Activated T-cell treated with anti-CD3 and anti-CD28 coated beads for 4 hours (primary cell): ENCODE results near the gene RUNX2.

Source experiments
- DNase-seq: peaks from one replicate; pipeline ENCODE4 v3.0.0-alpha.2; 2020

RUNX2 gene

GRCh38 chr6:45630314-45630713, 302.2 kb downstream of the RUNX2 start:
- DNase-seq, result no peak

DNA sequence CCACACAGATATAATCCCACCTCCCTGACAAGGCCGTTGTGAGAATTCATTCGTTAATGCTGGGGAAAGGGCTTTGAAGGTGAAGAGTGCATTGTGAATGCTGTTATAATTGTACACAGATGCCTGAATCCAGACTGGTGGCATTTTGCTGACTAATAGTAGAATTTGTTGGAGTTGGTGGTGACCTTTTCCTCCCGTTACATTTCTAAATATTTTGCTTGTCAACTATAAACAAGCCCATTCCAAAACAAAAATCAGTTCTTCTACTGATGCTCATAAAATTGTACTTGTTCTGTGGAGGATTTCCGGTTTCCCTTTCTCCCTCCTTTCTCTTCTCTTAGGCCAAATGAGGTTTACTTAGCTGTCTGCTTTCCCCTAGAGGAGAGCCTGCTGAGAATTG, 302.7 kb downstream of the RUNX2 start:
- DNase-seq, result no peak

DNA sequence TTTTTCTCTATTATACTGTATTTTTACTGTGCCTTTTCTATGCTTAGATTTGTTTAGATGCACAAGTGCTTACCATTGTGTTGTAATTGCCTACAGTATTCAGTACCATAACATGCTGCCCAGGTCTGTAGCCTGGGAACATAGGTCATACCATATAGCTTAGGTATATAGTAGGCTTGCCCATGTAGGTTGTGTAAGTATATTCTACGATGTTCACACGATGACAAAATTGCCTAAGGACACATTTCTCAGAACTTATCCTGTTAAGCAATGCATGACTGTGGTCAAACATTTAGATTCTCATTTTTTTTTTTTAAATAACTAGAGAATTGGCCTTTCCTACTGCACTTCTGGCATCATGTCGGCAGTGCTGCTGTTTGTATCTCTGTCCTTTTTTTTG, 303.3 kb downstream of the RUNX2 start:
- DNase-seq, result no peak

- no peak for DNase-seq
Measured at GRCh38 chr6:45633272-45633908, 305.3 kb downstream of the RUNX2 start.

DNA sequence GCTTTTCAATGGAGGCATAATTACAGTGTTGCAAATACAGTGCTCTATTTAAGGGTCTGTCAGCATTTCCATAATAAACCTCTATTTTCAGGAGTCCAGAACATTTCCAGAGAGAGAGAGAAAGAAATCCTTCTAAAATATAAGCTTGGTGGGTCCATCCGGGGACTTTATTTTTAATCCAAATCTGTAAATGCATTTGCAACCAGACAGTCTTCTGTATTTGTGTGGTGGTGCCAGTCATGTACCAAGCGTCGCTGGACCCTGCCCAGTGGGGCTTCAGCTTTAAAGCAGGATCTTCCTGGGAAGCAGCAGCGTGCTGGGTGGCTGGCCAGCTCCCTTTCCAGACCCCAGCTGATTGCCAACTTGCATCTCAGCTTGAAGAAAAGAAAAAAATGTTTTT, 306.1 kb downstream of the RUNX2 start:
- DNase-seq, result no peak

DNA sequence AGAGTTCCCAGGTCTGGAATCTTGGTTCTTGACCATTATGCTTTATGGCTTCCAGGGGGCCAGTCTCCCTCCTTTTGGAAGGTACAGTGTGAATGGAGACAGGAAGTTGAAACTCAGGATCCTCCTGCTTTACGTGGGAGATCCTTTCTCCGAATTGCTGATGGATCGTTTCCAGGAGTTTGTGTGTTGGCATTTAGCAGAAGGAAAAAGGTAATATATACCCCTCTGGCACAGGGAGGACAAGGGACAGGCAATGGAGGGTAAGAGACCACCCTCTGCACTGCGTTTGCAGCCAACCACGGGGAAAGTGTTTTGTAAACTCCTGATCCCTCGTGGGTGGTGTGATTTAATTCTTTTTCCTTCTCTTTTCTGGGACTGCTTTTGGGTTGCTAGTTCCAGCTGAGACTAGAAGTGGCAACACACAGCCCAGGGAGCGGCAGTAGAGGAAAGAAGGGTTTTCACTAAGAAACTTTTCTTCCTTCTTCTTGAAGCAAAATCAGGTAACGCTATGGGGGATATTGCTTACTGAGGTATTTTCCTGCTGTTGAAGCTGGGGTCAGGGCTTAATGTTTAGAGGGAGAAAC, 307.2 kb downstream of the RUNX2 start:
- DNase-seq, result no peak

DNA sequence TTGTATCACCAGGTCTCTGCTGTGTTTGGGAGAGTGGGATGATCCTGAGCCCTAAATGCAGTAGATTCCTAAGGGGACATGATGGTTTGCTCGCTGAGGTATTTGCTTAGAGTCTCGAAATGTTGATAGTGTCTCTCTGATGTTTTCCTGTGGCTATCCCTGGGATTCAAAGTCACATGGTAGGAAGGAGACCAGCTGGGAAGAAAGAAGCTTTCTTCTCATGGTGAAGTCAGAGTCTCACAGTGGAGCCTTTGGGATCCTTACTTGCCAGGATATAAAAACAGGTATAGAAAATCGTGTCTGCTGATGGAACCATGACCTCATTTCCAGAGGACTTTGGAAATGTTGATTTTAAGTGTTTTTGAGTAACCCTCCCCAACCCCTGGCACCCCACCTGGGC, 308.9 kb downstream of the RUNX2 start:
- no peak for DNase-seq

- DNase-seq, result no peak
Measured at GRCh38 chr6:45637611-45638257, 309.6 kb downstream of the RUNX2 start.

- no peak for DNase-seq
Measured at GRCh38 chr6:45640081-45640491, 312.0 kb downstream of the RUNX2 start.

GRCh38 chr6:45640811-45641210, 312.7 kb downstream of the RUNX2 start:
- DNase-seq, result no peak

DNA sequence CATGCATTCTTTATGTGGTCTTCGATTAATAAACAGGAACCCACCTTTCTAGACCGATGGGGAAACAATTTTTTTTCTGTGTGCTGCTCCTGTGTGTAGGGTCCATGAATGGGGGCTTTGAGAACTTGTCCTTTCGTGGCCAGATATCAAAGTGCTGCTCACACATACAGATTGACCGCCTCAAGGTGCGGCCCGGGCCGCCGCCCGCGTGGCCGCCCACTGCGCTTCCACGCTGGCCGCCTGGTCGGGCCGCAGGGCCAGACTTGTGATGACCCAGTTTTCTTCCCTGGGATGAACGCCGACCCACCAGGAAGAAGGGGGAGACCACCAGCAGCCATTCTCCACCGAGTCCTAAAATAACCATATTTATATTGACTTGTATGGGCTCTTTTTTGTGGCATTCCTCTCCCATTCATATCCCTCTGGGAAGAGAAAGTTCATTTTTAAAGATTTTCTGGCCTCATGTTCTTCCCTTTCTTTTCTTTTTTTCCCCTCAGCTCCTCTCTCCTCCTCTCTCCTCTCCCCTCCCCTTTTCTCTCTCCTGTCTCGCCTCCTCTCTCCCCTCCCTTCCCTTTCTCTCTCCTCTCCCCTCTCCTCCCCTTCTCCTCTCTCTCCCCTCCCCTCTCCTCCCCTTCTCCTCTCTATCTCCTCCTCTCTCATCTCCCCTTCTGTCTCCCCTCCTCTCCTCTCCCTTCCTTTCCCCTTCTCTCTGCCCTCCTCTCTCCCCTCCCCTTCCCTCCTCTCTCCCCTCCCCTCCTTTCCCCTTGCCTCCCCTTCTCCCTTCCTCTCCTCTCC, 314.4 kb downstream of the RUNX2 start:
- no peak for DNase-seq

GRCh38 chr6:45643126-45643525, 315.0 kb downstream of the RUNX2 start:
- no peak for DNase-seq

DNA sequence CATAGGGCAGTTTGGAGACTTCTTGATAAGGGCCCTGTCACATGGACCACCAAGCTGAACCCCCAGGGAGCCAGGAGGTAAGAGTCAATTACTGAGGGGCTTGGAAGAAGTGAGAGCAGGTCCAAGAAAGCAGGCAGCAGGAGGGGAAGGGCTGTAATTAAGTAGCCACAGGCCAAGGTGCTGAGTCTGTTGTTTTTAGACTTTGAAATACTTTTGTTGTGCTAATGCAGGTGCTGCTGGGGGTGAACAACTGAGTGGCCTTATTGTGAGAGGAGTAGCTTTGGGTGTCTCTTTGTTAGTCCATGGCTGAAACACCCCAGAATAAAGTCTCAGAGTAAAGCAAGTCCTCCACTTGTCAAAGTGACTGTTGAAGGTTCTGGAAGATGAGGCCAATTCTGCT, 316.6 kb downstream of the RUNX2 start:
- no peak for DNase-seq

- no peak for DNase-seq
Measured at GRCh38 chr6:45645302-45645701, 317.2 kb downstream of the RUNX2 start.

GRCh38 chr6:45647341-45648261, 319.5 kb downstream of the RUNX2 start:
- DNase-seq, result no peak

- no peak for DNase-seq
Measured at GRCh38 chr6:45648262-45648620, 320.1 kb downstream of the RUNX2 start.

GRCh38 chr6:45650524-45651135, 322.5 kb downstream of the RUNX2 start:
- no peak for DNase-seq

DNA sequence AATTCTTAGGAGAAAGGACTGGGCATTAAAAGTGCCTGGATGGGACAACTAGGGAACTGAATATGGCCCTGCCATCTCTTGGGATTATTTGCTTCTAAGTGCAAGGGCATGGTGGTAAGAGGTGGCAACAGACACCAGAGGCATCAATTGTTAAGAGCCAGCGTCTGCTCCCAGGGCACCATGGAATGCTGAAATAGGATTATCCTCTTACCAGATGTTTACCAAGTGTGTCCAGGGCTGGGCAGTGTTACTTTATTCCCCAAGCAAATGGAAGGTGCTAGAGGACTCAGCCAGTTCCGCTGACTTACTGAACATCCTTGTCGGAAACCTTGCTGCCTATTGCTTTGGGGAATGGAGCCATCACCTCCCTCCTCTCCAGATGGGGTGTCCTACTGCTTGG, 323.2 kb downstream of the RUNX2 start:
- no peak for DNase-seq

DNA sequence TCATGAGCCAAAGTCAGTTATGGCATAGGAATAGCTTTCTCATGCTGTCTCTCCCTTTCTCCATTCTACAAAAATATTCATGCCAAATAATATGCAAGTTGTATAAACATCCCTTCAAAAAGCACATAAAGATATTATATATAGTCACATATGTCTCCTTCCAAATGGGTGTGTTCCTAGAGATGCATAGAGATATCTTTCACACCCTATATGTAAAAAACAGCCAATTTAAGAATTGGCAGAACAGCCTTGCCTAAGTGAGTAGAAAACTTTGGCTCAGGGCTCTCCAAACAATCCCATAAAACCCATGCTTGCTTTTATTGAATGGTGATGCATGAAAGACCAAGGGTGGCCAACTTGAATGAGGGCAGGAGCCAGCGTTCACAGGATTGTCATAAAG, 324.3 kb downstream of the RUNX2 start:
- no peak for DNase-seq

DNA sequence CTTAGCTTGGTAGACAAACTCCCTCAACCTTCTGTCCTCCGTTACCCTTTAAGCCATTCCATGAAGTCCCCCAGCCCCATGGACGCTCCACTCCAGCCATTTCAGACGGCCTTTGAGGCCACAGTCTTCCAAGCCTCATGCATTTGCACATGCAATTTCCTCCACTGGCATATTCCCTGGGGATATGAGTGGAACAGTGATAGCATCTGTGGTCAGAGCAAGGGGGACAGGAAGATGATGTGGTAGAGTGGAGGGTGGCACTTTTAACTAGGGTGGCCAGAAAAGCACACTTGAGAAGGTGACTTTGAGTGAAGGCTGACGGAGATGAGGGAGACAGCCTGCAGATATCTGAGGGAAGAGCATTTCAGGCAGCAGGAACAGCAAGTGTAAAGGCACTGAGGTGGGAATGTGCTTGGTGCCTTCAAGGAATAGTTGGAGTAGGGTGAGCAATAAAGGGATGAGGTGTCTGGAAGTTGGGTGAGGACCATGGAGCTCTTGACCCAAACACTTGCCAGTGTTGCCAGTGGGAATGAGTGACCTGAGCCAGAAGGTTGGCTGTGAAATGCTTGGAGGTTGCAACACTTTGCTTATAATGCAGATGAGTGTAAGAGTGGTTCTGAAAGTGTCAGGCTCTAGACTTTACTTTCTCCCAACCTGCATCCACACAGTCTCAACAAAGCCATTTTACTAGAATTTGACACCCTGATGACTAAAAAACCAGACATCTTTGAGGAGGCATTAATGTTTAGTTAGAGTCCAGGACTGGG, 325.2 kb downstream of the RUNX2 start:
- DNase-seq, result no peak

DNA sequence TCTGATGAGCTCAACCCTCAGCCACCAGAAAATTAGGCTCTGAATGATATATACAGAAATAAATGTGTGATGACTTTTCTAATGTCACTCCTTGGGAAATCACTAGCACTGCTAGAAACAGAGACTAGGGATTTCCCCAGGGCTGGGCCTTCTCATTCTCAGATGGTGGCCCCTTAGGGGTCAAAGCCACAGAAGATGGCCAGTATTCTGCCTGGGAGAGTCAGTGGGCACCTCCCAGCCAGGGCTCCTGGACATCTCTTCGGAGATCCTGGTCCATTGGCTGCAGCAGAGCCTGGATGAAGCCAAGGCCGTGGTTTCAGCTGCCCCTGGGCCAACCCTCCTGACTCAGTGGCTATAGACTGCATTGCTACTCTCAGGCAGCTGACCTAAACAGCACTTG, 326.5 kb downstream of the RUNX2 start:
- DNase-seq, result no peak
